ENCODE results near the gene PLEKHO1.

The PLEKHO1 gene

DNA sequence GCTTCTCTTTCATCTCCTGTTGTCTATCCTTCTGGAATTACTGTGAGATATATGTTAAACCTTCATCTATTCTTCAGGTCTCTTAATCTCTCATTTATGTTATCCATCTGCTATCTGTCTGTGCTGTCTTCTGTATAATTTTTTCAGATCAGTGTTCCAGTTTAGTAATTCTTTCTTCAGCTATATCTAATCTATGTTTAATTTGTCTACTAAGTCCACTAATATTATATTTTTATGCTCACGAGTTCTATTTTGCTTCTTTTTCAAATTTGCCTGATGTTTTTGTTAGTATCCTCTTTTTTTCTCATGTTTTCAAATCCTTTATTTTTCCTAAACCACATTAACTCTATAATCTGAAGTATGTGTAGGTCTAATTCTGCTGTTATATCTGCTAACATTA, 34.6 kb upstream of the PLEKHO1 start:
- Histone ChIP-seq H3K4me3 (ENCODE audit: low read depth, low read length) (no peak overlapping the region), H3K9me3 (ENCODE audit: control insufficient read depth, insufficient read depth, low read depth, low read length) (no peaks in the 10 kb centered on the region), H3K27ac (ENCODE audit: extremely low read depth, low read depth, low read length) (no peak overlapping the region), H3K4me1 (ENCODE audit: control insufficient read depth, insufficient read depth, low read length) (no peaks in the 10 kb centered on the region), H3K36me3 (ENCODE audit: control insufficient read depth in 2 of 2, insufficient read depth in 1 of 2, low read length in 2 of 2) (peaks cover 14 to 26% of the 10 kb centered on the region in 2 experiments)
- POLR2A ChIA-PET: no interaction called here
- CTCF ChIA-PET: no interaction called here
- TF ChIP-seq ZNF664 (tag by site-specific recombination; IDR thresholded peaks at IDR 0.05): peak; percentile 63
- TF ChIP-seq ZNF692 (tag by site-specific recombination; IDR thresholded peaks at IDR 0.05): no peak
- TF ChIP-seq ZBTB17 (tag by site-specific recombination; IDR thresholded peaks at IDR 0.05): 0 out of 2 replicates have a peak, but pooled peaks have one; percentile 19
- no peak for TF ChIP-seq ZNF837 (tag by site-specific recombination; IDR thresholded peaks at IDR 0.05)
- TF ChIP-seq ZNF280D (tag by site-specific recombination; IDR thresholded peaks at IDR 0.05): 0 out of 2 replicates have a peak, but pooled peaks have one; percentile 57
- no peak for TF ChIP-seq ZNF701 (tag by site-specific recombination; IDR thresholded peaks at IDR 0.05)

- Histone ChIP-seq H3K4me1 (ENCODE audit: control insufficient read depth, insufficient read depth, low read length) (no peaks in the 10 kb centered on the region), H3K9me3 (ENCODE audit: control insufficient read depth, insufficient read depth, low read depth, low read length) (no peaks in the 10 kb centered on the region), H3K27ac (ENCODE audit: extremely low read depth, low read depth, low read length) (no peak overlapping the region), H3K4me3 (ENCODE audit: low read depth, low read length) (no peak overlapping the region), H3K36me3 (ENCODE audit: control insufficient read depth in 2 of 2, insufficient read depth in 1 of 2, low read length in 2 of 2) (peaks cover 0 to 9% of the 10 kb centered on the region in 2 experiments)
- TF ChIP-seq ZNF510 (tag by site-specific recombination; IDR thresholded peaks at IDR 0.05; ENCODE audit: insufficient replicate concordance): no peak
- TF ChIP-seq ZNF776 (tag by site-specific recombination; IDR thresholded peaks at IDR 0.05; ENCODE audit: borderline replicate concordance): no peak
- no peak for TF ChIP-seq ZBTB17 (tag by site-specific recombination; IDR thresholded peaks at IDR 0.05)
- no peak for TF ChIP-seq ZNF623 (tag by site-specific recombination; IDR thresholded peaks at IDR 0.05)
- ChIA-PET CTCF (no interaction called here), POLR2A (interaction anchor here (0.6 to 0.9 kb wide), 2 partner anchors 20 to 217 kb away, joined by 3 read pairs; no protein-coding TSS in a partner anchor)
Observed at GRCh38 chr1:150118716-150119115, 31.0 kb upstream of the PLEKHO1 start.

DNA sequence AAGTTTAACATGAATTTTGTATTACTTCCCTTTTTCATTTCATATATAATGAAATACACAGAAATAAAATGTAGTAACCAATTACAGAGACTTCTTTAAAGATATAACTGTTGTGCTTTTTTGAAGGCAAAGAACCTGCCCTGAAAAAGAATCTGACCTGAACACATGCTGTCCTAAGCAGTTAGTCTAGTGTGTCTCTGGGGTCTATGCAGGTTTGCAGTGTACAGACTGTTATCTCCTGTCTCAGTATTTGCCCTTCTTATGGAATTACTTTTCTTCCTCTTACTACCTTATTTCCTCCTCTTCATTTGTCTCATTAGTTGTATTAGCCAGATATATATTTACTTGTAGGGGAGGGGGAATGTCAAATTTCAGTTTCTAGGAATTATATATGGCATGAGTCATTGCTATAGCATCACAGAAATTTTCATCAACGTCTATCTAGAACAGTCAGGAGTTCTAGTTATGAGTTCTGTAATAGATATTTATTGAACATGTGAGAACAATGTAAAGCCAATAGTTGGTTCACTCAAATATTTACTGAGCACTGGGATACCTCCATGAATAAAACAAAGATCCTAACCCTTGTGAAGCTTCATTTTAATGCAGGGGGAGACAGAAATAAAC, 28.4 kb upstream of the PLEKHO1 start:
- Histone ChIP-seq H3K27ac (ENCODE audit: extremely low read depth, low read depth, low read length) (no peak overlapping the region), H3K36me3 (ENCODE audit: control insufficient read depth in 2 of 2, insufficient read depth in 1 of 2, low read length in 2 of 2) (peaks cover 0 to 9% of the 10 kb centered on the region in 2 experiments), H3K9me3 (ENCODE audit: control insufficient read depth, insufficient read depth, low read depth, low read length) (no peaks in the 10 kb centered on the region), H3K4me3 (ENCODE audit: low read depth, low read length) (no peak overlapping the region), H3K4me1 (ENCODE audit: control insufficient read depth, insufficient read depth, low read length) (no peaks in the 10 kb centered on the region)
- ChIA-PET POLR2A (no interaction called here), CTCF (no interaction called here)
- TF ChIP-seq ZNF518A (tag by site-specific recombination; conservative IDR thresholded peaks at IDR 0.05; ENCODE audit: low read depth): no peak
- no peak for TF ChIP-seq TRIM28 (IDR thresholded peaks at IDR 0.05; ENCODE audit: borderline replicate concordance, low read length)
- TF ChIP-seq ZNF707 (tag by site-specific recombination; IDR thresholded peaks at IDR 0.05): no peak
- TF ChIP-seq, protein P1, sequence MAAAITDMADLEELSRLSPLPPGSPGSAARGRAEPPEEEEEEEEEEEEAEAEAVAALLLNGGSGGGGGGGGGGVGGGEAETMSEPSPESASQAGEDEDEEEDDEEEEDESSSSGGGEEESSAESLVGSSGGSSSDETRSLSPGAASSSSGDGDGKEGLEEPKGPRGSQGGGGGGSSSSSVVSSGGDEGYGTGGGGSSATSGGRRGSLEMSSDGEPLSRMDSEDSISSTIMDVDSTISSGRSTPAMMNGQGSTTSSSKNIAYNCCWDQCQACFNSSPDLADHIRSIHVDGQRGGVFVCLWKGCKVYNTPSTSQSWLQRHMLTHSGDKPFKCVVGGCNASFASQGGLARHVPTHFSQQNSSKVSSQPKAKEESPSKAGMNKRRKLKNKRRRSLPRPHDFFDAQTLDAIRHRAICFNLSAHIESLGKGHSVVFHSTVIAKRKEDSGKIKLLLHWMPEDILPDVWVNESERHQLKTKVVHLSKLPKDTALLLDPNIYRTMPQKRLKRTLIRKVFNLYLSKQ (tag by site-specific recombination; IDR thresholded peaks at IDR 0.05; ENCODE audit: borderline replicate concordance): no peak
- TF ChIP-seq ZNF555 (tag by site-specific recombination; conservative IDR thresholded peaks at IDR 0.05): no peak
- TF ChIP-seq ZNF114 (tag by site-specific recombination; IDR thresholded peaks at IDR 0.05): no peak
- no peak for TF ChIP-seq ZNF76 (tag by site-specific recombination; IDR thresholded peaks at IDR 0.05; ENCODE audit: borderline replicate concordance, low read depth)
- TF ChIP-seq ZNF350 (tag by site-specific recombination; IDR thresholded peaks at IDR 0.05): no peak
- TF ChIP-seq ZNF2 (tag by site-specific recombination; IDR thresholded peaks at IDR 0.05): no peak

Measured in HEK293 (cell line).